ENCODE results near the gene CPEB3. TPM values are rescaled to one million over a fixed set of nuclear protein-coding genes. Genes with fewer than 3 reads are reported as not detected.

The CPEB3 gene
- total and polyA plus RNA-seq, 2 experiments from 2014 or later, result 5.0 to 8.3 TPM

- Histone ChIP-seq H3K9me3 (ENCODE audit: low read depth) (no peaks in the 10 kb centered on the region), H3K36me3 (no peaks in the 10 kb centered on the region), H3K27me3 (no peaks in the 10 kb centered on the region), H3K27ac (no peak overlapping the region), H3K4me3 (no peak overlapping the region), H3K4me1 (ENCODE audit: low read depth) (peaks cover 3% of the 10 kb centered on the region)
- TF ChIP-seq CTCF (IDR thresholded peaks at IDR 0.05; ENCODE audit: low read depth, low read length), result no peak
- peak in 1 of 2 donors; percentile 6 for DNase-seq (ENCODE audit: low read depth in 1 of 2, low spot score in 1 of 2)
Observed at GRCh38 chr10:92177546-92177945, 113.3 kb downstream of the CPEB3 start.

- no peak overlapping the region for H3K4me3 ChIP-seq
- H3K9me3 ChIP-seq (ENCODE audit: low read depth), result no peaks in the 10 kb centered on the region
- no peak for DNase-seq (ENCODE audit: low read depth in 1 of 2, low spot score in 1 of 2)
- no peaks in the 10 kb centered on the region for H3K27me3 ChIP-seq
- peaks cover 3% of the 10 kb centered on the region for H3K4me1 ChIP-seq (ENCODE audit: low read depth)
- no peaks in the 10 kb centered on the region for H3K36me3 ChIP-seq
- no peak overlapping the region for H3K27ac ChIP-seq
- TF ChIP-seq CTCF (IDR thresholded peaks at IDR 0.05; ENCODE audit: low read depth, low read length), result no peak
Observed at GRCh38 chr10:92175164-92175563, 115.7 kb downstream of the CPEB3 start.

GRCh38 chr10:92173996-92174395 lies 116.9 kb downstream of the CPEB3 start:
- Histone ChIP-seq H3K4me1 (ENCODE audit: low read depth) (peaks cover 3% of the 10 kb centered on the region), H3K27me3 (no peaks in the 10 kb centered on the region), H3K36me3 (no peaks in the 10 kb centered on the region), H3K4me3 (no peak overlapping the region), H3K9me3 (ENCODE audit: low read depth) (no peaks in the 10 kb centered on the region), H3K27ac (no peak overlapping the region)
- no peak for TF ChIP-seq CTCF (IDR thresholded peaks at IDR 0.05; ENCODE audit: low read depth, low read length)
- DNase-seq (ENCODE audit: low read depth in 1 of 2, low spot score in 1 of 2), result no peak

GRCh38 chr10:92164036-92164696 lies 126.7 kb downstream of the CPEB3 start:
- Histone ChIP-seq H3K27ac (no peak overlapping the region), H3K36me3 (no peaks in the 10 kb centered on the region), H3K27me3 (no peaks in the 10 kb centered on the region), H3K9me3 (ENCODE audit: low read depth) (no peaks in the 10 kb centered on the region), H3K4me1 (ENCODE audit: low read depth) (no peaks in the 10 kb centered on the region), H3K4me3 (no peak overlapping the region)
- DNase-seq (ENCODE audit: low read depth in 1 of 2, low spot score in 1 of 2), result no peak
- TF ChIP-seq CTCF (IDR thresholded peaks at IDR 0.05; ENCODE audit: low read depth, low read length), result no peak

GRCh38 chr10:92162541-92162940 lies 128.3 kb downstream of the CPEB3 start:
- Histone ChIP-seq H3K36me3 (no peaks in the 10 kb centered on the region), H3K27me3 (no peaks in the 10 kb centered on the region), H3K9me3 (ENCODE audit: low read depth) (no peaks in the 10 kb centered on the region), H3K4me1 (ENCODE audit: low read depth) (no peaks in the 10 kb centered on the region), H3K4me3 (no peak overlapping the region), H3K27ac (no peak overlapping the region)
- DNase-seq (ENCODE audit: low read depth in 1 of 2, low spot score in 1 of 2), result no peak
- TF ChIP-seq CTCF (IDR thresholded peaks at IDR 0.05; ENCODE audit: low read depth, low read length), result no peak
